ENCODE measurements around the gene DLG2.
"Not testable (repeated sequence)": the region's sequence is repeated elsewhere in the genome, so short reads cannot be mapped to it uniquely, and the experiment has no call there.

The DLG2 gene

GRCh38 chr11:84413549-84413948 is 1213.6 kb downstream of the DLG2 start:
- DNase-seq = no peak

DNA sequence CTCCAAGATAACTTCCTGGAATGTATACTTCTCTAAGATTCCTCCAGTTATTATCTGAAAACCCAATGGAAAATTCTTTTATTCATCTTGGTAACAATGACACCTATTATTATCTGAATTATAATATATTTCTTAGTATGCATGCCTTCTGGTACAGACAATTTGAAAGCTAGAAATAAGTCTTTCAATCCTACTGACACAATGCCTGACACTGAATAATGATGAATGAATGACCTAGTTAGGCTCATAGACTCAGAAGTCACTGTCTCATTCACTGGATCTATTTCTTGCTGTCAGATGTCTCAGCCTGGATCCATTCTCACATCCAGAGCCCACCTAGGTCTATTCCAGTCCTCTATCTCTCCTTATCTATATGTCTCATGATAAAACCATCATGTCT is 1214.3 kb downstream of the DLG2 start:
- DNase-seq = no peak

GRCh38 chr11:84408946-84409411 is 1218.2 kb downstream of the DLG2 start:
- DNase-seq = no peak

DNA sequence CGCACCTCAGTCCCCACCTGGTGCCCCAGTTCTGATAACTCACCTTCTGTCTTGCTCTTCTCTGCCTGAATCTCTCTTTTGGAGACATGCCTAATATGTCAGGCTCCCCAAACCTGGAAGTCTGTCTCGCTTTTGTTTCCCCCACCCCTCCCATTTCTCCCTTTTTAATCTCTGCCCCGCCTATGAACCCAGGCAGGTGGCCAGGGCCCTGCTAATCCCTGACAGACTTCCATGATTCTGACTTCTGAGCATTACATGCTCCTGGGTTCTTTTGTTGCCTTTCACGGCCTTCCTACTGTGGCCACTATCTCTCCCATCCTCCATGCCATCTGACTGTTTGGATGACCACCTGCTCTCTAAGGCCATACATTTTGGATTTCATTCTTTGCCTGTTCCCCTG is 1220.1 kb downstream of the DLG2 start:
- no peak for DNase-seq

- no peak for DNase-seq
These were observed 1229.0 kb downstream of the DLG2 start for GRCh38 chr11:84398017-84398626.

DNA sequence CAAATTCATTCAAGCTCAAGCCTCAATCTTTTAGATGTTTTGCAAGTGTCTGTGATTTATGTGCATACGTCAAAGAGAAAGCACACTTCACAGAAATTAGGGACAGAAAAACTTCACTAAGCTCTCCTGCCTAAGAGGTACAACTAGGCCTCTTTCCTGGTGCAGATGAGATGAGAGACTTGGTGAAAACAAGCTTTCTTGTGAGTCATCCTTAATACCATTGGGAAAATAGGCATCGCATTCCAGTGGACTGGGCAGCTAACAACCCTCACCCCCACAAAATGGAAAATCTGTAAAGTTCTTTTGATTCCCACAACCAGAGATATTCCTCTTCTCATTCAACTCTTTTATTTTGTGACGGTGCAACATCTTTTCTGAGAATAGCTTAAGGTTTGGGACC is 1230.6 kb downstream of the DLG2 start:
- no peak for DNase-seq

DNA sequence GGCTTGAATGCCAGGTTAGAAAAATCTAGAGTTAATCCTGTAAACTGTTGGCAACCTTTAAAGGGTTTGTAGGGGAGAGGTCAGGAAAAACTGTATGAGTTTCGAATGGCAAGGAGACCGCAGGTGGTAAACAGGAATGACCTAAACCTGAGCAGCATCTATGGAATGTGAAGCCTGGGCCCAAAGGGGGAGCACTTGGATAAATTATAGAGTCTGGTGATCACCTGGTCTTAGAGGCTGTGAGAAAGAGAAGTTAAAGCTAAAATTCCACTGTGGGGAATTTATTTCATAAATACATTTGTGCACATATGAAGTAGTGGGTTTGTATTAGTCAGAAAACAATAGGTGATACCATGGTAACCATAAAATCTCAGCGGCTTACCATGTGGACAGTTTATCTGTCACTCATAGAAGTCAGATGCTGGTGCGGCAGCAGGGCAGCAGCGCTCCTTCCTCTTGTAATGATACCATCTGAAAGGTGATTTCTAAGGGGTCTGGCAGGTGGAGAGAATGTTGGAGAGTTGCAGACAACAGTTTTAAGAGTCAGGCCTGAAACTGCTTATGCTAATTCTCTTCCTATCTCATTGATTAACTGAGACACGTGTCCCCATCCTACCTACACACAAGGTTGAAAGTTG is 1236.6 kb downstream of the DLG2 start:
- no peak for DNase-seq

- DNase-seq = no peak
These were observed 1237.4 kb downstream of the DLG2 start for GRCh38 chr11:84389696-84390095.

DNA sequence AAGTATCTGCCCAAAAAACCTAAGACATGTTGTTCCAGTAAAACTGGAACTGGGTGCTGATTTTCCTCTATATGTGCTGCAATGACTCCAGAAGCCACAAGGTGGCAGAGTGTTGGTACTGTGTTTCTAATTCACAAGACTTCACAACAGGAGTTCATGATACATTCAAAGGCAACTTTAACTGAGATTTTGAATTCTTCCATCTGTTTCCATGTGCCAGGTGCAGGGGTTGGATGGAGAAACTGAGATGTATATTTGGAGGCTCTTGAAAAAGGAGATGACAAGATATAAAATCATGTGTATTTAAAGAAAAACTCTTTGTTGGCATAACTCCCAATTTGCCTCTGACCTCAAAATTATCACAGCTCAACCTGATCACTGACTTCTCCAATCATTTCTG is 1242.4 kb downstream of the DLG2 start:
- no peak for DNase-seq

- no peak for DNase-seq
These were observed 1243.6 kb downstream of the DLG2 start for GRCh38 chr11:84383576-84383975.

GRCh38 chr11:84381666-84382065 is 1245.5 kb downstream of the DLG2 start:
- no peak for DNase-seq

DNA sequence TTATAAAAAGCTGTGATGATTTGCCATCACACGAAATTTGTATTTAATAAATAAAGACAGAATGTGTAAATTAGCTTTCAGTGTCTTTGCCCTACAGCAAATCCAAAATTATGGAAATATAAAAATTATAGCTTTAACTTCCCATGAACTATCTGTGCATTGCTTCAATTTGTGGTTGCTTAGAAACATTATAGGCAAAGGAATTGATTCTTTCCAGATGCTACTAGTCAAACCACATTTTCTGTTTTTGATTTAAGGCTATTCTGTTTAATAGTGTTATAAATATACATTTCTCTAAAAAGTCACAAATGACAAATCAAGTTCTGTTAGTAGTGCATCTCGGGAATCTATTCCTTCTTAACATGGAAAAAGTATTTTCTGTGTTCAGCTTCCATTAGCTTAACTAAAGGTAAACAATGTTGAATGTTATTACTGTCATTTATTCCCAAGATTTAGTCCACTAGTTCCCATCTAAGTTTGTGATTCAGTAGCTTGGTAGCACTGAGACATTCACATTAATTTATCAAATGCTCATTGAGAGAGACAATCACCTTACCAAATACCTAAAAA is 1254.7 kb downstream of the DLG2 start:
- DNase-seq = no peak

GRCh38 chr11:84358034-84358433 is 1269.1 kb downstream of the DLG2 start:
- no peak for DNase-seq

- no peak for DNase-seq
These were observed 1271.2 kb downstream of the DLG2 start for GRCh38 chr11:84355911-84356310.

GRCh38 chr11:84345597-84345996 is 1281.5 kb downstream of the DLG2 start:
- DNase-seq = no peak

DNA sequence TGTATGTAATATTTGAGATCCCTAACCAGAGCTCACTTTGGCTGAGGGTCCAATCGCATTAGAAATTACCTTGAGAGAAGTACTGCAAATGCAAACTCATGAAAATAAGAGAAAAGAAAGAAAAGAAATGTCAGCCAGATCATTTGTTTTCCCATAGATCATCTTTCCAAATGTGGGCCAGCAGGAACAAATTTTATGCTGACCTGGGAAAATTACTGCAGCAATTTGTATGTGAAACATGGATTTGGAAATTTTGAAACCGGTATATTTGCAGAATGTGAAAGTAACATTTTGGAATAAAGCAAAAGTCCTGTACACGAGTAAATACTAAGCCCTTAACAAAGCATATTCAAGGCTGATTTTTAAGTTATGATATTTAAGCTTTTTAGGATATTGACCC is 1282.1 kb downstream of the DLG2 start:
- no peak for DNase-seq

DNA sequence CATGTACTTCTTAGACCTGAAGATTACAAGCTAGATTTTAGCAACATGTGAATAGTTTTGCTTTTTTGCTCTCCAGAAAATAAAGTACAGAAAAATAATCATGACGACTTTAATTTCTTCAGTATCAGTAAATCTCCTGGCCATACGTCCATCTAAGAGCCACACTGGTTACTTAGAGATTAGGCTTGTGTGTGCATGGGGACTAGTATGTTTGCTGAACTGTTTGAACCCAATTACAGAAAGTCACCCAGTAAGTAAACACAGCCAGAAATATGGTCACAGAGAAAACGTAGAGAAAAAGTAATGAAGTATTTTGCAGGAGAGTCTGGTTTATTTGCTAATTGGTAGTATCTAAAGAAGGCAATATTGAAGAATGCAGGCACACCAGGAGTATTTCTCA is 1287.3 kb downstream of the DLG2 start:
- DNase-seq = no peak

- DNase-seq = no peak
These were observed 1293.9 kb downstream of the DLG2 start for GRCh38 chr11:84333221-84333620.

DNA sequence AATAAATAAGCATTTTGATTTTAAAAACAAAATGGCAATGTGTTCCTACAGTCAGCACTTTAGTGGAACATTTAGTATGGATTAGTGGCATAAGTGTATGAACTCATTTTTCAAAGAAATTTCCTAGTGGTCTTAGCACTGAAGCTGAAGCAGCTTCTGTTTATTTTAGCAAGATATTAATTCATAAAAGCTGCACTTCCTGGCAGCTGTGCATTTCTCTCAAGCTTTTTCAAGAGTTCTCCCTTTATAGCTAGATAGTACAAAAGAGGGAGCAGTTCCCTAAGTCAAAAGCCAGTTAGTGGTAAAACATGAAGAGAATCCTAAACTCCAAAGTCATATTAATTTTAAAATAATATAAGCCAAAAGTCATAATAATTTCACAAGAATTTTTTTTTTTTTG is 1304.9 kb downstream of the DLG2 start:
- DNase-seq = no peak

DNA sequence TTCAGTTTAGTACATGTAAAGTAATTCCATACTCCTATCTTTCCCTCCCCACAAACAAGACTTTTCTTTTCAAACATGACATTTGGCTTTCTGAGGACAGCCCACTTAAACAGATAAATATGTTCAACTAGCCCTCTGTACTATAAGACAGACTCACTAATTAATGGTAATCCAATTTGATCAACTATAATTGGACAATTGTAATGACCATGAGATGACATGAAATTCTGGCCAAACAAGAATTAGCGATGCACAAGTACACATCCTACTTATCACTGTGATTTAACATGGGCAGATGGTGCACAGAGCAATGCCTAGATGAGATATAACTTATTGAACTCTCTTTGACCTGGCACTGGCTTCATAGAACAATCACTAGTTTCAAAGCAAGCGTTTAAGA is 1307.3 kb downstream of the DLG2 start:
- no peak for DNase-seq

GRCh38 chr11:84316866-84317555 is 1310.1 kb downstream of the DLG2 start:
- DNase-seq = no peak

GRCh38 chr11:84313830-84314359 is 1313.2 kb downstream of the DLG2 start:
- DNase-seq = no peak

- DNase-seq = no peak
These were observed 1316.9 kb downstream of the DLG2 start for GRCh38 chr11:84310268-84310667.

DNA sequence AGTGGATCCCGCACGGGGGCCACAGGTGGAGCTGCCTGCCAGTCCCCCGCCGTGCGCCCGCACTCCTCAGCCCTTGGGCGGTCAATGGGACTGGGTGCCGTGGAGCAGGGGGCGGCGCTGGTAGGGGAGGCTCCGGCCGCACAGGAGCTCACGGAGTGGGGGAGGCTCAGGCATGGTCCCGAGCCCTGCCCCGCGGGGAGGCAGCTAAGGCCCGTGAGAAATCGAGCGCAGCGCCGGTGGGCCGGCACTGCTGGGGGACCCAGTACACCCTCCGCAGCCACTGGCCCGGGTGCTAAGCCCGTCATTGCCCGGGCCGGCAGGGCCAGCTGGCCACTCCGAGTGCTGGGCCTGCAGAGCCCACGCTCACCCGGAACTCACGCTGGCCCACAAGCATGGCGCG is 1318.7 kb downstream of the DLG2 start:
- DNase-seq = not testable (repeated sequence)

Measured in stimulated activated CD4-positive, alpha-beta T cell treated with anti-CD3 and anti-CD28 coated beads, Interleukin-4, amount 100 ng/mL, for 1 hour (primary cell).